Adrenal gland (tissue), 12 donors: ENCODE measurements around the gene ADGRE3. TPM values are rescaled to one million over a fixed set of nuclear protein-coding genes. Genes with fewer than 3 reads are reported as not detected.

ENCODE experiments used
- DNase-seq, 7 donors: peaks; one replicate each; pipeline ENCODE4 v3.0.0-alpha.2; 2019 to 2020
- H3K27ac ChIP-seq, 5 donors: fragments of 200-600 bp; sonication (generic) in 4 of 5; 1 replicate in 3 of 5; 2 replicates in 2 of 5; pipeline versions ENCODE4 v1.5.1 to v1.8.0; 2016 to 2020; ENCODE audit warnings: mild to moderate bottlenecking in 1 of 5
- H3K27me3 ChIP-seq: fragments of 200-600 bp; 2 replicates; pipeline ENCODE4 v1.8.0; 2021
- H3K36me3 ChIP-seq, 2 donors: fragments of 200-600 bp; replicated peaks in 1 of 2; 1 replicate in 1 of 2; 2 replicates in 1 of 2; pipeline versions ENCODE4 v1.5.1 to v1.8.0; 2018 to 2022
- H3K4me1 ChIP-seq, 2 donors: fragments of 200-600 bp; replicated peaks in 1 of 2; 1 replicate in 1 of 2; 2 replicates in 1 of 2; pipeline versions ENCODE4 v1.5.1 to v1.8.0; 2018 to 2021
- H3K4me3 ChIP-seq, 4 donors: fragments of 200-600 bp; sonication (generic) in 3 of 4; one replicate each; pipeline ENCODE4 v1.5.1; 2016 to 2018
- H3K9me3 ChIP-seq, 3 donors: fragments of 200-600 bp; sonication (generic) in 1 of 3; replicated peaks in 1 of 3; 1 replicate in 2 of 3; 2 replicates in 1 of 3; pipeline versions ENCODE4 v1.5.1 to v1.8.0; 2016 to 2021
- POLR2A ChIP-seq, 2 donors: fragments of 450-650 bp; IDR thresholded peaks; one replicate each; pipeline ENCODE4 v1.6.1; 2017; ENCODE audit warnings: antibody characterized with exemption in 2 of 2, mild to moderate bottlenecking in 2 of 2, moderate library complexity in 1 of 2
- WGBS, 4 donors: extraction: QIAGEN DNeasy Blood & Tissue Kit in 2 of 4; methylation state at CpG; one replicate each; pipeline versions ENCODE4 v1.1.5 to v1.1.7; 2013 to 2017; 5-methylcytosine and 5-hydroxymethylcytosine counted together
- intact Hi-C, 2 donors: fragments of 100-400 bp; cut with DNase I; formaldehyde crosslinking; loops; one replicate each; pipeline versions ENCODE4 v1.14.1 to v1.15.0; 2022 to 2023
- polyA plus RNA-seq, 3 donors: library from polyadenylated mRNA; stranded (reverse); fragments of 200-250 nt in 2 of 3; fragments of 350-450 nt in 1 of 3; fragmentation: Illumina TruSeq in 1 of 3; extraction: RNeasy Lipid Tissue Mini Kit (QIAGEN cat#74804) in 1 of 3; gene quantifications; one replicate each; pipeline ENCODE4 v1.2.3, GENCODE V29; 2013 to 2014
- total RNA-seq, 9 donors: library from RNA; depleted of rRNA in 4 of 9; stranded (reverse); fragments of >200 nt in 4 of 9; fragments of 120-200 nt in 1 of 9; fragmentation: NEBNext Ultra II Directional in 1 of 9; extraction: Animal tissue kit (Norgen Biotek cat#: 25700) in 1 of 9; gene quantifications; one replicate each; pipeline versions ENCODE4 v1.1.0 to v1.2.4, GENCODE V29; 2013 to 2023
- TF ChIP-seq, protein P1 (sequence below), 6 experiments: fragments of 450-650 bp in 4 of 6; fragments of 200-600 bp in 2 of 6; sonication (generic) in 1 of 6; IDR thresholded peaks; 1 replicate in 5 of 6; 2 replicates in 1 of 6; pipeline versions ENCODE4 v1.5.1 to v1.8.0; 2016 to 2021; ENCODE audit warnings: antibody characterized with exemption in 6 of 6, mild to moderate bottlenecking in 2 of 6, moderate library complexity in 1 of 6
- donor health status: healthy with polysubstance abuse.
- donor health status: Bipolar disorder and iron deficiency.
- donor health status: DM: yes; HTN: yes; CAD: no.
- donor health status: DM: no; HTN: no; CAD: no.
- donor health status: DM: no; HTN: no; CAD: no.
- donor health status: DM: yes; HTN: yes; CAD: no.

The ADGRE3 gene
- total and polyA plus RNA-seq, 12 donors = 0.06 to 0.39 TPM; not detected in 10

DNA sequence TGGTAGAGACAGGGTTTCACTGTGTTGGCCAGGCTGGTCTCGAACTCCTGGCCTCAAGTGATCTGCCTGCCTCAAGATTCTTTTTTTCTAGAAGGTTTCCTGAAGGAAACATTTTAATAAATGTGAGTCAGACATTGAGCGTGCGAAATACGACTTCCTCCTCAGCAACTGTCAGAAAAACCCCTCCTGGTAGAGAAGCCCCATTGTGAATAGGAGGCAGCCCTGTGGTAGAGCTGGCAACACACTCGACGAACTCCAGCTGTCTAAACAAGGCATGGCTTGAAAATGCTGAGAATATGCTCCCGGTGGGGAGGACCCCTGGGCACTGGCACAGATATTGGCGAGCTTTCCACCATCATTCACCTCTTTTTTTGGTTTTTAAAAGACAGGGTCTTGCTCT is 25.0 kb upstream of the ADGRE3 start:
- Histone ChIP-seq H3K9me3 (no peaks in the 10 kb centered on the region), H3K4me3 (no peak overlapping the region), H3K36me3 (peaks cover 0 to 87% of the 10 kb centered on the region in 2 donors), H3K27me3 (no peaks in the 10 kb centered on the region), H3K4me1 (no peaks in the 10 kb centered on the region), H3K27ac (no peak overlapping the region)
- WGBS, 4 donors = 87 to 96% (median 90%) methylated on average over 8 of the region's 8 CpGs
- TF ChIP-seq, protein P1, sequence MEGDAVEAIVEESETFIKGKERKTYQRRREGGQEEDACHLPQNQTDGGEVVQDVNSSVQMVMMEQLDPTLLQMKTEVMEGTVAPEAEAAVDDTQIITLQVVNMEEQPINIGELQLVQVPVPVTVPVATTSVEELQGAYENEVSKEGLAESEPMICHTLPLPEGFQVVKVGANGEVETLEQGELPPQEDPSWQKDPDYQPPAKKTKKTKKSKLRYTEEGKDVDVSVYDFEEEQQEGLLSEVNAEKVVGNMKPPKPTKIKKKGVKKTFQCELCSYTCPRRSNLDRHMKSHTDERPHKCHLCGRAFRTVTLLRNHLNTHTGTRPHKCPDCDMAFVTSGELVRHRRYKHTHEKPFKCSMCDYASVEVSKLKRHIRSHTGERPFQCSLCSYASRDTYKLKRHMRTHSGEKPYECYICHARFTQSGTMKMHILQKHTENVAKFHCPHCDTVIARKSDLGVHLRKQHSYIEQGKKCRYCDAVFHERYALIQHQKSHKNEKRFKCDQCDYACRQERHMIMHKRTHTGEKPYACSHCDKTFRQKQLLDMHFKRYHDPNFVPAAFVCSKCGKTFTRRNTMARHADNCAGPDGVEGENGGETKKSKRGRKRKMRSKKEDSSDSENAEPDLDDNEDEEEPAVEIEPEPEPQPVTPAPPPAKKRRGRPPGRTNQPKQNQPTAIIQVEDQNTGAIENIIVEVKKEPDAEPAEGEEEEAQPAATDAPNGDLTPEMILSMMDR (IDR thresholded peaks at IDR 0.05) = no peak
- no peak for TF ChIP-seq POLR2A (IDR thresholded peaks at IDR 0.05)
- no peak for DNase-seq
- intact Hi-C loops = no loop called here

DNA sequence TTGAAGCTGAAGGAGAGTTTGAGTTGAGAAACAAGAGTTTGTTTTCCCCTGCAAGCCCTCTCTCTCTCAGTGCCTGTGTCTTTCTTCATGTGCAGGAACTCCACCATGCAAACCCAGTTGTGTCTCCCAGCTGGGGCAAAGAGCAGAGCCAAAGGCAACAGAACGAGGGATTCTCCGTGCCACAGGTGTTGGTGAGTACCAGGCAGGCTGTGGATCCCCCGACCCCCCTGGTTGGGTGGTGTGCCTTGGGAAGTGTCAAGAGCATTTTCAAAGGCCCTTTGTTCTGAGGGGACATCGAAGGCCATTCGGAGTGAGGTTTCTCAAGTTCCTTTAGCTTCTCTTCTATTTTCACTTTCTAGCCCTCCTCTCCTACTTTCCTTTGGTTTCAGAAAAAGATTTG is 20.8 kb upstream of the ADGRE3 start:
- no peak for DNase-seq
- peaks cover 0 to 67% of the 10 kb centered on the region in 2 donors for H3K36me3 ChIP-seq

DNA sequence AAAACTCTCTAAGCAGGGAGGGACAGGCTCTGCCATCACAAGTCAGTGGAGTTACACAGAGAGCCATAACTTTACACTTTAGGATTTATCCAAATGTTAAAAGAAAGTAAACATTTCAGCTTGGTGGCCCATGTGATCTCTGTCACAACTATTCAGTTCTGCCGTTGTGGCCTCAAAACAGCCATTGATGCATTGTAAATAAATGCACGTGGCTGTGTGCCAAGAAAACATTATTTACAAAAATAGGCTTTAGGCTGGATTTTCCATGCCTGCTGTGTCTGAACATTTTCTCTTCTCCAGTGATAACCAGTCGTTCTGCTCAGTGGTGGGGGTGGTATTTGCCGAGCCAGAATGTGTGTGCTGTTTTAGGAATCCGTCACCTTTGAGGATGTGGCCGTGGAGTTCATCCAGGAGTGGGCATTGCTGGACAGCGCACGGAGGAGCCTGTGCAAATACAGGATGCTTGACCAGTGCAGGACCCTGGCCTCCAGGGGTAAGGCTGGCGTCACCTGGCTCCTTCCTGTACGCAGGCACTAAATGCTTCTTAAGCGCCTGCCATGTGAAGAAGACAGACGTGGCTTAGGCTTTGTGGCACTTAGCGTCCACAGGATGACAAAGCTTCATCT is 20.1 kb upstream of the ADGRE3 start:
- TF ChIP-seq POLR2A (IDR thresholded peaks at IDR 0.05) = no peak
- 85 to 92% (median 87%) methylated on average over 10 to 13 of the region's 13 CpGs for WGBS, 4 donors

More for the DNA sequence above, 20.8 kb upstream of the ADGRE3 start:
- intact Hi-C loops = no loop called here
- Histone ChIP-seq H3K27ac (no peak overlapping the region), H3K9me3 (no peaks in the 10 kb centered on the region), H3K27me3 (no peaks in the 10 kb centered on the region), H3K4me1 (peaks cover 0 to 9% of the 10 kb centered on the region in 2 donors), H3K4me3 (no peak overlapping the region)
- 92 to 96% (median 95%) methylated on average over 5 of the region's 5 CpGs for WGBS, 4 donors
- TF ChIP-seq, protein P1 (IDR thresholded peaks at IDR 0.05) = no peak
- no peak for TF ChIP-seq POLR2A (IDR thresholded peaks at IDR 0.05)

DNA sequence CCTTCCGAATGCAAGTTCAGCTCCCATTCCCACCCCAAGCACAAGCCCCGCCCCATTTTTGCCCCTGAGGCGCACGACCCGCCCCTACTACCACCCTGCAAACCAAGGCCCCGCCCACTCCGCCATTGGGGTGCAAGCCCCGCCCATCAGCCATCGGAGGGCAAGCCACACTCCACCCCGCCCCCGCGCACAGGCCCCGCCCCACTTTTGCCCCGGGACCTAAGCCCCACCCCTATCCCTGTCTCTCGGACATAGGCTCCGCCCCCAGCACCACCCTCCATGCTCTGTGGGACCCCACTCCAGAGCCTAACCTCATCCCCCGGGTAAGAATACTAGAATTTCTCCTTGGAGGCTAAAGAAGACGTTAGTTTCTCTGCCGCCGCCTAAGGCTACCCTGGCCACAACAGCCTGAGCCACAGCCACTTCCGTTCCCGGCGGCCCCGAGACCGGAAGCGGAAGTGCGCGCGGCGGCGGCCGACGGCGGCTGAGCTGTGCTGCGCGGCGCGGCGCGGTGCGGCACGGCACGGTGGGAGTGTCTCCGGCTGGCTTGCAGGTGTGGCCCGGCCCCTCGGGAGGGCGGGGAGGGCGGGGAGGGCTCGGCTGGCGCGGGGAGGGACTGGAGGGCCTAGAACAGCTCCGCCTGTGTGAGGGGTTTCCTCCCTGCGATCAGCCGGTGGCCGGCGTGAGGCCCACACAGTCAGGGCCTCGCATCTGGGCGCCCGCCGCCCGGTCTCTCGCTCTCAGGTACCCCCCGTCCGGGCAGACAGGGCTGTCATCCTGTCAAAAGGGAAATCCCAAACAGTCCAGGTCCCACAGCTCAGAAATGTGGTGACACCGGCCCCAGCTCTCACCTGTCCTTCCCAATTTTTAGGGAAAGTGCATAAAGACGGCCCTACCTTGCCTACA is 15.2 kb upstream of the ADGRE3 start, which contains the start of gene ZNF333:
Gene ZNF333 (plus strand): TSS at position 451 of the 906 bp plus-strand sequence. CDS start 3,444 bp downstream, outside the sequence.
- Histone ChIP-seq H3K4me1 (peaks cover 0 to 17% of the 10 kb centered on the region in 2 donors), H3K4me3 (peak within 1 kb of the TSS in 3 of 4 donors; percentile 35 to 79 (median 56)), H3K9me3 (no peaks in the 10 kb centered on the region), H3K27ac (peak within 1 kb of the TSS; percentile 73 to 100 (median 94)), H3K27me3 (no peaks in the 10 kb centered on the region), H3K36me3 (peaks cover 0 to 15% of the 10 kb centered on the region in 2 donors)
- peak; percentile 48 to 67 for TF ChIP-seq POLR2A (IDR thresholded peaks at IDR 0.05)
- TF ChIP-seq, protein P1 (IDR thresholded peaks at IDR 0.05) = peak in 1 of 6 experiments; percentile 8
- DNase-seq = peak; percentile 92 to 98 (median 96)
- intact Hi-C loops = loop anchor here (5.0 to 10.0 kb wide), 2 partner anchors 118 to 125 kb away; partner anchors contain the start of gene NDUFB7 (in 1 of the 2)
- WGBS, 4 donors = 0 to 1% (median 1%) methylated on average over 15 to 66 of the region's 66 CpGs

More for the DNA sequence above, 20.1 kb upstream of the ADGRE3 start:
- Histone ChIP-seq H3K36me3 (peaks cover 0 to 60% of the 10 kb centered on the region in 2 donors), H3K4me3 (no peak overlapping the region), H3K27ac (no peak overlapping the region), H3K4me1 (peaks cover 0 to 11% of the 10 kb centered on the region in 2 donors), H3K9me3 (no peaks in the 10 kb centered on the region), H3K27me3 (no peaks in the 10 kb centered on the region)
- no peak for DNase-seq
- intact Hi-C loops = no loop called here
